Prostate gland (tissue), 2 donors: ENCODE results near the gene TMEM169.

Experiments used
- CTCF ChIP-seq, 4 experiments: fragments of 200-600 bp in 2 of 4; fragments of 450-650 bp in 2 of 4; sonication (generic) in 2 of 4; IDR thresholded peaks; 1 replicate in 3 of 4; 2 replicates in 1 of 4; pipeline ENCODE4 v1.5.1; 2016 to 2019; ENCODE audit warnings: antibody characterized with exemption in 4 of 4, mild to moderate bottlenecking in 2 of 4, moderate library complexity in 2 of 4
- POLR2A ChIP-seq: fragments of 450-650 bp; IDR thresholded peaks from one replicate; pipeline ENCODE4 v1.6.1; 2016; ENCODE audit warnings: antibody characterized with exemption, mild to moderate bottlenecking

- TF ChIP-seq CTCF (IDR thresholded peaks at IDR 0.05) (no peak), POLR2A (no peak)
These were observed 37.8 kb upstream of the TMEM169 start for GRCh38 chr2:216043949-216044348.
